Activated CD4-positive, alpha-beta T cell treated with anti-CD3 and anti-CD28 coated beads, Interleukin-2, amount 10 ng/mL, durations not matched to agents 7 days and 5 days (primary cell): Measurements from ENCODE around the gene SLC30A3. TPM values are rescaled to one million over a fixed set of nuclear protein-coding genes. Genes with fewer than 3 reads are reported as not detected.

Source experiments
- CTCF ChIA-PET: fragments of 350-600 bp; sonication (Branson Sonifier 250); formaldehyde crosslinking; loops from one replicate; lab custom pipeline; 2021; ENCODE audit warnings: antibody characterized with exemption; lab: Charles Lee
- POLR2A ChIA-PET: fragments of 350-600 bp; sonication (Branson Sonifier 250); formaldehyde crosslinking; loops from one replicate; lab custom pipeline; 2021; ENCODE audit warnings: antibody characterized with exemption; lab: Charles Lee
- DNase-seq: peaks from one replicate; pipeline ENCODE4 v3.0.0-alpha.2; 2020
- H3K27ac Mint-ChIP-seq: one replicate; pipeline ENCODE4 v1.8.0; 2021; ENCODE audit warnings: mild to moderate bottlenecking, moderate library complexity, mixed read lengths
- H3K27me3 Mint-ChIP-seq: one replicate; pipeline ENCODE4 v1.8.0; 2021; ENCODE audit warnings: mixed read lengths
- H3K36me3 Mint-ChIP-seq: one replicate; pipeline ENCODE4 v1.8.0; 2021; ENCODE audit warnings: low read depth, mixed read lengths
- H3K4me1 Mint-ChIP-seq: one replicate; pipeline ENCODE4 v1.8.0; 2021; ENCODE audit warnings: mixed read lengths
- H3K4me3 Mint-ChIP-seq: one replicate; pipeline ENCODE4 v1.8.0; 2021; ENCODE audit warnings: mild to moderate bottlenecking, moderate library complexity, mixed read lengths
- H3K9me3 Mint-ChIP-seq: one replicate; pipeline ENCODE4 v1.8.0; 2021; ENCODE audit warnings: mixed read lengths
- total RNA-seq, 2 experiments: library from RNA; stranded (reverse); gene quantifications; one replicate each; pipeline ENCODE4 v1.2.3, GENCODE V29; 2021

SLC30A3 gene
- total RNA-seq, 2 experiments from 2014 or later, result 0.23 to 0.45 TPM

GRCh38 chr2:27264753-27265535 lies 2.1 kb upstream of the SLC30A3 start:
- peaks cover 45% of the 10 kb centered on the region for H3K27me3 Mint-ChIP-seq
- H3K27ac Mint-ChIP-seq, result no peak overlapping the region
- peaks cover 2% of the 10 kb centered on the region for H3K36me3 Mint-ChIP-seq
- DNase-seq, result peak; percentile 51
- ChIA-PET CTCF (interaction anchor here (0.6 to 3.4 kb wide), 9 partner anchors 12 to 364 kb away, joined by 3 to 19 read pairs (median 4); partner anchors contain the start of genes CCDC121, GPN1, PREB and TCF23), POLR2A (no interaction called here)
- H3K4me1 Mint-ChIP-seq, result peaks cover 27% of the 10 kb centered on the region
- H3K9me3 Mint-ChIP-seq, result no peaks in the 10 kb centered on the region
- peak overlapping the region; percentile 39 for H3K4me3 Mint-ChIP-seq

- Mint-ChIP-seq H3K9me3 (no peaks in the 10 kb centered on the region), H3K4me3 (peak overlapping the region; percentile 66), H3K27me3 (peaks cover 43% of the 10 kb centered on the region), H3K4me1 (peaks cover 27% of the 10 kb centered on the region), H3K27ac (no peak overlapping the region), H3K36me3 (peaks cover 2% of the 10 kb centered on the region)
- no peak for DNase-seq
- POLR2A ChIA-PET, result no interaction called here
- CTCF ChIA-PET, result interaction anchor here (1.2 to 3.4 kb wide), 4 partner anchors 13 to 115 kb away, joined by 3 to 19 read pairs (median 16); partner anchors contain the start of gene TCF23
Measured at GRCh38 chr2:27264253-27264752, 1.5 kb upstream of the SLC30A3 start.

GRCh38 chr2:27263287-27264252 lies 723 bp upstream of the SLC30A3 start:
- CTCF ChIA-PET, result interaction anchor here (0.7 to 3.4 kb wide), 9 partner anchors 10 to 415 kb away, joined by 3 to 17 read pairs (median 4); partner anchors contain the start of genes TCF23 and TRIM54
- Mint-ChIP-seq H3K4me3 (peak overlapping the region; percentile 66), H3K36me3 (peaks cover 2% of the 10 kb centered on the region), H3K9me3 (no peaks in the 10 kb centered on the region), H3K27me3 (peaks cover 46% of the 10 kb centered on the region), H3K27ac (no peak overlapping the region), H3K4me1 (peaks cover 27% of the 10 kb centered on the region)
- no peak for DNase-seq
- POLR2A ChIA-PET, result no interaction called here

GRCh38 chr2:27261926-27262298 lies 935 bp downstream of the SLC30A3 start:
- peaks cover 2% of the 10 kb centered on the region for H3K36me3 Mint-ChIP-seq
- H3K27ac Mint-ChIP-seq, result no peak overlapping the region
- no peak for DNase-seq
- H3K27me3 Mint-ChIP-seq, result peaks cover 53% of the 10 kb centered on the region
- H3K9me3 Mint-ChIP-seq, result no peaks in the 10 kb centered on the region
- peak overlapping the region; percentile 59 for H3K4me3 Mint-ChIP-seq
- CTCF ChIA-PET, result interaction anchor here (1.1 to 1.3 kb wide), 2 partner anchors 10 to 41 kb away, joined by 3 to 5 read pairs; no protein-coding TSS in a partner anchor
- H3K4me1 Mint-ChIP-seq, result peaks cover 27% of the 10 kb centered on the region
- POLR2A ChIA-PET, result no interaction called here

- H3K27me3 Mint-ChIP-seq, result peaks cover 56% of the 10 kb centered on the region
- H3K4me3 Mint-ChIP-seq, result peak overlapping the region; percentile 59
- no peaks in the 10 kb centered on the region for H3K9me3 Mint-ChIP-seq
- DNase-seq, result no peak
- H3K27ac Mint-ChIP-seq, result no peak overlapping the region
- POLR2A ChIA-PET, result no interaction called here
- H3K4me1 Mint-ChIP-seq, result peaks cover 27% of the 10 kb centered on the region
- peaks cover 2% of the 10 kb centered on the region for H3K36me3 Mint-ChIP-seq
- CTCF ChIA-PET, result interaction anchor here (1.1 kb wide), 1 partner anchor 11 kb away, joined by 3 read pairs; no protein-coding TSS in a partner anchor
Measured at GRCh38 chr2:27261241-27261925, 1.5 kb downstream of the SLC30A3 start.

GRCh38 chr2:27258051-27258450 lies 4.8 kb downstream of the SLC30A3 start:
- ChIA-PET POLR2A (no interaction called here), CTCF (no interaction called here)
- H3K4me1 Mint-ChIP-seq, result peaks cover 7% of the 10 kb centered on the region
- no peak overlapping the region for H3K4me3 Mint-ChIP-seq
- H3K27me3 Mint-ChIP-seq, result peaks cover 49% of the 10 kb centered on the region
- no peaks in the 10 kb centered on the region for H3K9me3 Mint-ChIP-seq
- H3K27ac Mint-ChIP-seq, result no peak overlapping the region
- peaks cover 2% of the 10 kb centered on the region for H3K36me3 Mint-ChIP-seq
- DNase-seq, result no peak

- H3K27me3 Mint-ChIP-seq, result peaks cover 47% of the 10 kb centered on the region
- no peak overlapping the region for H3K27ac Mint-ChIP-seq
- peaks cover 7% of the 10 kb centered on the region for H3K4me1 Mint-ChIP-seq
- no peaks in the 10 kb centered on the region for H3K9me3 Mint-ChIP-seq
- H3K36me3 Mint-ChIP-seq, result peaks cover 2% of the 10 kb centered on the region
- POLR2A ChIA-PET, result no interaction called here
- CTCF ChIA-PET, result interaction anchor here (1.3 kb wide), 1 partner anchor 16 kb away, joined by 3 read pairs; no protein-coding TSS in a partner anchor
- no peak for DNase-seq
- no peak overlapping the region for H3K4me3 Mint-ChIP-seq
Measured at GRCh38 chr2:27256855-27257454, 5.9 kb downstream of the SLC30A3 start.

GRCh38 chr2:27255660-27256059 lies 7.2 kb downstream of the SLC30A3 start:
- ChIA-PET POLR2A (no interaction called here), CTCF (interaction anchor here (1.3 kb wide), 1 partner anchor 18 kb away, joined by 3 read pairs; no protein-coding TSS in a partner anchor)
- no peaks in the 10 kb centered on the region for H3K36me3 Mint-ChIP-seq
- H3K4me3 Mint-ChIP-seq, result no peak overlapping the region
- peaks cover 44% of the 10 kb centered on the region for H3K27me3 Mint-ChIP-seq
- no peaks in the 10 kb centered on the region for H3K4me1 Mint-ChIP-seq
- H3K9me3 Mint-ChIP-seq, result no peaks in the 10 kb centered on the region
- no peak overlapping the region for H3K27ac Mint-ChIP-seq
- DNase-seq, result no peak

- Mint-ChIP-seq H3K4me1 (no peaks in the 10 kb centered on the region), H3K27ac (no peak overlapping the region), H3K27me3 (peaks cover 40% of the 10 kb centered on the region), H3K36me3 (no peaks in the 10 kb centered on the region), H3K9me3 (no peaks in the 10 kb centered on the region), H3K4me3 (no peak overlapping the region)
- ChIA-PET POLR2A (no interaction called here), CTCF (no interaction called here)
- DNase-seq, result no peak
Measured at GRCh38 chr2:27255187-27255586, 7.7 kb downstream of the SLC30A3 start.

- DNase-seq, result no peak
- H3K27ac Mint-ChIP-seq, result no peak overlapping the region
- H3K27me3 Mint-ChIP-seq, result peaks cover 27% of the 10 kb centered on the region
- no peaks in the 10 kb centered on the region for H3K9me3 Mint-ChIP-seq
- no peaks in the 10 kb centered on the region for H3K4me1 Mint-ChIP-seq
- no peak overlapping the region for H3K4me3 Mint-ChIP-seq
- CTCF ChIA-PET, result interaction anchor here (1.0 to 3.5 kb wide), 6 partner anchors 13 to 290 kb away, joined by 3 to 15 read pairs (median 6); no protein-coding TSS in a partner anchor
- H3K36me3 Mint-ChIP-seq, result no peaks in the 10 kb centered on the region
- POLR2A ChIA-PET, result no interaction called here
Measured at GRCh38 chr2:27251766-27252165, 11.1 kb downstream of the SLC30A3 start.

- no peaks in the 10 kb centered on the region for H3K9me3 Mint-ChIP-seq
- DNase-seq, result no peak
- CTCF ChIA-PET, result interaction anchor here (0.6 to 3.9 kb wide), 8 partner anchors 14 to 289 kb away, joined by 3 to 15 read pairs (median 4); no protein-coding TSS in a partner anchor
- peaks cover 21% of the 10 kb centered on the region for H3K27me3 Mint-ChIP-seq
- H3K4me3 Mint-ChIP-seq, result no peak overlapping the region
- POLR2A ChIA-PET, result no interaction called here
- H3K36me3 Mint-ChIP-seq, result no peaks in the 10 kb centered on the region
- H3K4me1 Mint-ChIP-seq, result no peaks in the 10 kb centered on the region
- H3K27ac Mint-ChIP-seq, result no peak overlapping the region
Measured at GRCh38 chr2:27250652-27251379, 12.0 kb downstream of the SLC30A3 start.
